Activated T-cell treated with anti-CD3 and anti-CD28 coated beads, Interleukin-2, amount 50 U/mL, for 24 hours (primary cell): Measurements from ENCODE around the gene ZNF780B.

Experiments
- DNase-seq: peaks from one replicate; pipeline ENCODE4 v3.0.0-alpha.2; 2020
- H3K27ac Mint-ChIP-seq: 2 replicates; pipeline ENCODE4 v1.8.0; 2020; ENCODE audit warnings: mild to moderate bottlenecking, mixed read lengths
- H3K27me3 Mint-ChIP-seq: 2 replicates; pipeline ENCODE4 v1.8.0; 2020; ENCODE audit warnings: mixed read lengths
- H3K36me3 Mint-ChIP-seq: 2 replicates; pipeline ENCODE4 v1.8.0; 2020; ENCODE audit warnings: low read depth, mixed read lengths
- H3K4me1 Mint-ChIP-seq: 2 replicates; pipeline ENCODE4 v1.8.0; 2020; ENCODE audit warnings: low read depth, mixed read lengths
- H3K4me3 Mint-ChIP-seq: 2 replicates; pipeline ENCODE4 v1.8.0; 2020; ENCODE audit warnings: mild to moderate bottlenecking, moderate library complexity, mixed read lengths
- H3K9me3 Mint-ChIP-seq: 2 replicates; pipeline ENCODE4 v1.8.0; 2020; ENCODE audit warnings: mixed read lengths

Gene ZNF780B

GRCh38 chr19:39982883-39983282 lies 73.1 kb downstream of the ZNF780B start:
- H3K27ac Mint-ChIP-seq, result no peak overlapping the region
- H3K4me3 Mint-ChIP-seq, result no peak overlapping the region
- H3K27me3 Mint-ChIP-seq, result no peaks in the 10 kb centered on the region
- peaks cover 97% of the 10 kb centered on the region for H3K36me3 Mint-ChIP-seq
- peaks cover 14% of the 10 kb centered on the region for H3K4me1 Mint-ChIP-seq
- no peak for DNase-seq
- peaks cover 33% of the 10 kb centered on the region for H3K9me3 Mint-ChIP-seq
